ENCODE data around the gene SPACA6.

DNA sequence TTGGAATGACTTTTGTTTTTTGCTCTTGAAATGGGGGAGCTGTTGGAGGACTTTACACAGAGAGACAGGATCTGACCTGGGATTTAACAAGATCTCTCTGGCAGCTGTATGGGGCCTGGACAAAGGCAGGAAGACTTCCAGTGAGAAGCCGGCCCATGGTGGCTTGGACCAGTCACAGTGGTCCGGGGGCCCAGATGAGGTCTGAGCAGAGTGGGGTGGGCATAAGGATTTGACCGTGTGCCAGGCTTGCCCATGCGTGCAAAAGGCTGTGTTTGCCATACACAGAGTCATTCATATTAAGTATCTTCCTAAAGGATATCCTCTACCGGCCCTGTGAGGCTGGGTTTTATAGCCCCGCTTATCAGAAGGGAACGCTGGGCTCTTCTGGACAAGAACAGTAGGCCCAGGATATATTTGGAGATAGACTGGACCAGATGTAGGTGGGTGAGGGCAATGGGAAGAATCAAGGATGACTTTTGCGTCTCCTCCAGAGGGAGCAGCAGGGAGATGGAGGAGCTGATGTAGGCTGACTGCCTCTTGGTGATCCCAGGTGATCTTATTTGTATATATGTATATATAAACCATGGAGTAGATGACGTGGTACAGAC, 4.1 kb downstream of the SPACA6 start:
- TF ChIP-seq, protein P1, sequence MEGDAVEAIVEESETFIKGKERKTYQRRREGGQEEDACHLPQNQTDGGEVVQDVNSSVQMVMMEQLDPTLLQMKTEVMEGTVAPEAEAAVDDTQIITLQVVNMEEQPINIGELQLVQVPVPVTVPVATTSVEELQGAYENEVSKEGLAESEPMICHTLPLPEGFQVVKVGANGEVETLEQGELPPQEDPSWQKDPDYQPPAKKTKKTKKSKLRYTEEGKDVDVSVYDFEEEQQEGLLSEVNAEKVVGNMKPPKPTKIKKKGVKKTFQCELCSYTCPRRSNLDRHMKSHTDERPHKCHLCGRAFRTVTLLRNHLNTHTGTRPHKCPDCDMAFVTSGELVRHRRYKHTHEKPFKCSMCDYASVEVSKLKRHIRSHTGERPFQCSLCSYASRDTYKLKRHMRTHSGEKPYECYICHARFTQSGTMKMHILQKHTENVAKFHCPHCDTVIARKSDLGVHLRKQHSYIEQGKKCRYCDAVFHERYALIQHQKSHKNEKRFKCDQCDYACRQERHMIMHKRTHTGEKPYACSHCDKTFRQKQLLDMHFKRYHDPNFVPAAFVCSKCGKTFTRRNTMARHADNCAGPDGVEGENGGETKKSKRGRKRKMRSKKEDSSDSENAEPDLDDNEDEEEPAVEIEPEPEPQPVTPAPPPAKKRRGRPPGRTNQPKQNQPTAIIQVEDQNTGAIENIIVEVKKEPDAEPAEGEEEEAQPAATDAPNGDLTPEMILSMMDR (IDR thresholded peaks at IDR 0.05), result no peak
- no peak for TF ChIP-seq POLR2A (IDR thresholded peaks at IDR 0.05)
- TF ChIP-seq EP300 (IDR thresholded peaks at IDR 0.05), result no peak

Measured in ovary (tissue), 3 donors.